ENCODE data around the gene ASPM.
"Not testable (repeated sequence)": the region's sequence is repeated elsewhere in the genome, so short reads cannot be mapped to it uniquely, and the experiment has no call there.

Gene ASPM

DNA sequence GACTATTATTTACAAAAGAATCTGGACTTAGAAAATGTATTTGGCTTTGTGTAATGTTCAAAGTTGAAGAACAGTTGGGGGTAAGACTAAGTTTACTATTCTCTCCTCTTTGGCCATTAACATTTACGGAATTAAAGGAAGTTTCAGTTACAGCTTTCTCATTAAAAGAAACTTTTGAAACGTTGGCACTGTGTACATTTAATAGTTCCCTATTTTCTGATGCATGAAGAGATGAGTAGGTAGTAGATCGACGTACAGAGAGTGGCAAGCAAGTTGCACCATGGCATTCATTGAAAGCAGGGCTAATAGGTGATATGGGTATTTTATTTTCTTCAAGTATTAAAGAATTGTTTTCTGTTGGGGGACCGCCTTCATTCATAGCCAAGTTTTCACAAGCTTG is 3.2 kb downstream of the ASPM start:
- no peak for DNase-seq (ENCODE audit: low read depth)

DNA sequence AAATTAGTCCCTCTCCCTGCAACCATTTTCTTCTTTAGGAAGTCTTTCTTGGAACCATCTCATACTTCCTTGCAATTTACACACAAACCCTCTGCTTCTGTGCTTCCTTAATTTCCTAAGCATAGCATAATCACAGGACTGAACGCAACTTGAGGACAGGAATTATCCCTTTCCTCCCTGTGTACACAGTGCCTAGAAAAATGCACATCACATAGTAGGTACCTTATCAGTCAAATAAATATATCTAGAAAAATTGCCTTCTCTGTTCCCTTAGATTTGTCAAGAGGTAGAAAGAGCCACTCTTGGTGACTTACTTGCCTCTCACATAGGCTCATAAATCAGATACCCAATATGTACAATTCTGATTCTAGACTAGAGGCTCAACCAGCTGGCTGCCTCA is 4.9 kb downstream of the ASPM start:
- no peak for DNase-seq (ENCODE audit: low read depth)

DNA sequence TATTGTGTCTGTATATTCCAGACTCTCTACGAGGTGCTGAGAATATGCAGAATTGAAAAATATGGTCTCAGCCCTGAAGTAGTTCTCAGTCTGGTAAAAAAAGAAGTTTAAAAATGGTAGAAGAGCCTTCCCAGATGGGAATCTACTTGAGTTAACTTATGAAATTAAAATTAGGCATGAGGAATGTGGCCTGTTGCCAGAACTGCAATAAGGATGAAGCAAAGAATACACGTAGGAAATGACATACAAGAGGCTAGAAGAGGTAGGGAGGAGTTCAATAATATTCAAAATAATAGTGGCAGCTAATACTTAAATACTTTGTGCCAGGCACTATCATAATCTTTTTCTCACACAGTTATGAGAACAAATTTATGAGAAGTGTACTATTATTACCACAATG is 6.3 kb downstream of the ASPM start:
- no peak for DNase-seq (ENCODE audit: low read depth)

DNA sequence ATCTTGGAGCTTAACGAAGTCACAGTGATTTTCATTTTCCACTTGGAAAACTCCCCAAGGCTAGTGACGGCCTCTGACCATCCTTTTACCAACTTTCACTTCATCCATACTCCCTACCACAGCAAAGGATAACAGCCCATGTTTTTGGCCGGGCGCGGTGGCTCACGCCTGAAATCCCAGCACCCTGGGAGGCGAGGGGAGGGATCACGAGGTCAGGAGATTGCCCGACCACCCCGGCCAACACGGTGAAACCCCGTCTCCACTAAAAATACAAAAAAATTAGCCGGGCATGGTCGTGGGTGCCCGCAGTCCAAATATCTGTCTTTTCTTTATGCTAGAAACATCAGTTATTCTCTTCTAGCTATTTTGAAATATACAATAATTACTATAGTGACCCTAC is 7.3 kb downstream of the ASPM start:
- DNase-seq (ENCODE audit: low read depth): no peak

- no peak for DNase-seq (ENCODE audit: low read depth)
Observed at GRCh38 chr1:197137322-197137721, 9.1 kb downstream of the ASPM start.

DNA sequence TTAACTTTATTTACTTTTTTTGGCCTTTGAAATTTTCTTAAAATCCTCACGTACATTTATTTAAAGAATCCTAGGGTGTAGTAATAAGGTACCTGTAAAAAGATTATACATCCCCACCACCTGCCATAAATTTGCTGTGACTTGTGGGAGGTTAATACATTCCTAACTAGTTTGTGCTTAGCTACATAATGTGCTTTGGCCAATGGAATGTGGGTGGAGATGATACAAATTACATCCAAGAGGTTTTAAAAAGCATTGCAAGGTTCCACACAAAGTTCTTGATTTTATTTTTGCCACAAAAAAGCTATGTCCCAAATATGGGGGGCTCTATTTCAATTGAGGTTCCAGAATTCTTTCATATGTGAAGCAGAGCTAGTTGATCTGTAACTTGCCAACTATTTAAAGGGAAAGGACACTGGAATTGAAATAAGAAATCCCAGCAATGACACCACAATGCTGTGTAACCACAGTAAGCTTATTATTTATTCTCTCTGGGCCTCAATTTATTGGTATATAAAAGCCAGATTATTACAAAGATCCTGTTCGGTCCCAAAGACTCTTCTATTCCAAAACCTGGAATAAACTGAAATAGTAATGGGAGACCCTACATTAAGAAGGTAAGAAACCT is 15.7 kb downstream of the ASPM start:
- DNase-seq (ENCODE audit: low read depth): no peak

DNA sequence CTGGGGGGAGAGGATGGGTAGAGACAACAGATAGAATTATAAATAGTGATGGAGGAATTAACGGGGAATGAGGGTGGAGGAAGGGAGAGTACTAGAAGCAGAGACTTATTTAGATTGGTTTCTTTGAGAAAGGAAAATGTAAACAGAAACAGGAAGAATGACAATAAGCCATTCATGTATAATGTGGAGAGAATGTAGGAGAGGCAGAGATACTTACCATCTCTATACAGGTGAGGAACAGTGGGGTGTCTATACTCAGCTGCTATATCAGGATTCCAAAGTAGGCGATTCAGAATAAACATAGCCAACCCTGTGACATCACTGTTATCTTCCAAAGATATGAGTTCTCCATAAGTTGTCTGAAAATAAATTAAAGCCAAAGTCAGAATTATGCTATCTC is 16.8 kb downstream of the ASPM start:
- DNase-seq (ENCODE audit: low read depth): no peak

DNA sequence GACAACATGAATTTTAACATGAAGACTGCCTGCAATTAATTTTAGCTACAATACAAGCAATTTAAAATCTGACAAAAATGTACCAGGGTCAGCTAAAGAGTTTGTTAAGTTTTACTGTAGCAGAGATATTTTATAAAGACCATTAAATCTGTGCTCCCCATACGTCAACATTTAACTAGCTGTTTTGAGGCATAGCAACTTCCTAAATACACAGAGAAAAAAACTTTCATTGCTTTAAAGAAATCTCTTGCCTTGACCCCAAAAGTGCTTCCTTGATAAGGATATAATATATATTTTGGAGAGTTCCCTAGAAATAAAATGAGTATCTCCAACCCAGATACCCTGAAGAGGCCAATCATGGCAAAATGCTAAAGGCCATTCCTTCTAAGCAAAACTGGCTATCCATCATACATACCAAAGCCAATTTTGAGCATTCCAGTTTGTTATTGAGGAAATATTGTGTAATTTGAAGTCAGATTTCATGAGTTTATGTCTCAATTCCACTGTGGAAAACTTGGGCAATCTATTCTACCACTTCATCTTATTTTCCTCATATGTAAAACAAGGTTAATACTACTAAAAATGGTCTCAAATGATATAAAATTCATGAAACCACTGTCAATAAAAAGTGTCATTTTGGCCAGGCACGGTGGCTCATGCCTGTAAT is 19.1 kb downstream of the ASPM start:
- DNase-seq (ENCODE audit: low read depth): no peak

- no peak for DNase-seq (ENCODE audit: low read depth)
Observed at GRCh38 chr1:197126691-197127090, 19.8 kb downstream of the ASPM start.

DNA sequence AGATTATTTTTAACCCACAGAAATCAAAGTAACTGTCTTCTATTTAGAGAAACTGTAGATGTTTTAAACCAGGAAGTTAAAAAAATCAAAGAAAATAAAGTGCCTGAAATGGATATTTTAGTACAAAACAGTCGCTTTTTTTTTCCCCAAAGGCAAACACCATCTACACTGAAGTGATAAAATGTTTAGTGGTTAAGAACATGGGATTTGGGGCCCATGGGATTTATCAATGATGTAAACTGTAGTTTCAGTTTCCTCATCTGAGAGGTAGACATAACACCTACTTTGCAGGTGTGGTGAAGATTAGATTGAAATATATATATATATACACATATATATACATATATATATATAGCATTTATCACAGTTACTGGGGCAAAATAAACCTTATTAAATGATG is 22.1 kb downstream of the ASPM start:
- no peak for DNase-seq (ENCODE audit: low read depth)

DNA sequence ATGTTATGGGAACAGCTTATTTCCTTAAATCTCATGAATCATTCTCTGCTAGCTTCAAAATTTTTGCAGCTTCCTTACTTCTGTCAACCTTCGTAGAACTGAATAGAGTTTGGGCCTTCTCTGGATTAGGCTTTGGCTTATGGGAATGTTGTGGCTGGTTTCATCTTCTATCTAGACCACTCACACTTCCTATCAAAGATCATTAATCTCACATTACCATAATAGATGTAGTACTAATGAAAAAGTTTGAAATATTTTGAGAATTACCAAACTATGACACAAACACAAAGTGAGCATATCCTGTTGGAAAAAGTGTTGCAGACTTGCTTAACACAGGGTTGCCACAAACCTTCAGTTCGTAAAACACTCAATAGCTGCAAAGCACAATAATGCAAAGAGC is 30.3 kb downstream of the ASPM start:
- no peak for DNase-seq (ENCODE audit: low read depth)

- DNase-seq (ENCODE audit: low read depth): no peak
Observed at GRCh38 chr1:197106869-197107268, 39.6 kb downstream of the ASPM start.

GRCh38 chr1:197103300-197103699 is 43.2 kb downstream of the ASPM start:
- DNase-seq (ENCODE audit: low read depth): no peak

GRCh38 chr1:197101978-197102377 is 44.5 kb downstream of the ASPM start:
- no peak for DNase-seq (ENCODE audit: low read depth)

DNA sequence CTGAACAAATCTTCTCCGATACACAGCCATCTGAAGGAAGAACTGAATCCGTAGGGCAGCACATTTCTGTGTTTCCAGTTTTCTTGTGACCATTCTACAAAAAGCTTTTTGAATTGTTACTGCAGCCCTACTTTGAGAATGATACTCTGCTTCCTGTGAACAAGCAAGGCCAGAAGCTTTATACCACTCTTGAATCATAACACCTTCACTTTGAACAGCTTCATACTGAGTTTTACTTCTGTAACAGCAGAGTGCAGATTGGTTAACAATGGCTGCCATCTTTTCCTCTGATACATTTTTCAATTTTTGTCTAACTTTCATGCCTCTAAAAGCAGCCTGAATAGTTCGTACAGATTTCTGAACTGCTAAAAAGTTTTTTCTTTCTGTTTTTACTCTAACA is 45.8 kb downstream of the ASPM start:
- DNase-seq (ENCODE audit: low read depth): no peak

DNA sequence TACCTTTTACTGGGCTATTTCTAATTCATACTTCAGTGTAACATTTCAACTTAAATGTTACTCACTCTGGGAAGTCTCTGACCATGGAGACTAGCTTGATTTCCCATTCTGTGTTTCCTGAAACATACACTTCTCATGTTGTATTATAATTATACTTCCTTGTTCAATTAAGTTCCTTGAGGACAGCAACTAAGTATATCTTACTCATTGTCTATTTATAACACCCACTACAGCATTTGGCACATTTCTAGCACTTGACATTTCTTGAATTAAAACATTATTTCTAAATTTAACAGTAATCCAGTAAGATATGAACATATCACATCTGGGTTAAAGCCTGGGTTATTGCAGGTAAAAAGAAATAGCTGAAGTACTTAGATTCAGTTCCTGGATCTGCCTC is 47.0 kb downstream of the ASPM start:
- no peak for DNase-seq (ENCODE audit: low read depth)

DNA sequence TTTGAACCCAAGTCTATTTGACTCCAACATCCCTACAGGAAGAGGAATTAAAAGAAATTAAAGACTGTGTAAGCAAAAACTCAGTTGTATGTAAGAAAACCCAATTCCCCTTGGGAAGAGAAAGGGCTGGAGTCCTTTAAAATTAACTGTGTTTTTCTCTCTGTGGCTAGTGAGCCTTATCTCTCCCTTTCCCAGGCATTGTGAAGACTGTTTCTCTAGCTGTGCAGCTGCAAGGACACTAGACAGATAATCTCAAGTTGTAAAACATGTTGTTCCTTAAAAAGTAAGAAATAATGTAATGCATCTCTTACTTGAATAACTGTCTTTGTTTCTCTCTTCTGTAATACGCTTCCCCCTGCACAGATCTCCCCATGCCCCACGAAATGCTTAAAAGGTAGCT is 49.5 kb downstream of the ASPM start:
- not testable (repeated sequence) for DNase-seq (ENCODE audit: low read depth)

DNA sequence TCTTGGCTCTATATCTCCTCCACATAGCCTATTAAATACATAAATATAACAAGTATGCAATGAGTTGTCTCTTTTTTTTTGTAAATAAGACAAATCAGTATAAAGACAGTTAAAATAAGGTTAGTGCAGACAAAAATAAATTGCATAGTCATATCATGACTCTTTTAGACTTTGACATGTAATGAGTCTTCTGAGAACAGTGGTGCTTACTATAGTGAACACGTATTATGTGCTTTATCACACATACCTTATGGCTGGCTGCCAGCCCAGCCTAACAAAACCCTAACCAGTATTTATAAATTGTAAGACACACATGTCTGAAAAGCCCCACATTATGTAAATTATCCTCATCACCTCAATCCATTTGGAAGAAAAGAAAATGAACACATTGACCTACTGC is 50.3 kb downstream of the ASPM start:
- no peak for DNase-seq (ENCODE audit: low read depth)

- no peak for DNase-seq (ENCODE audit: low read depth)
Observed at GRCh38 chr1:197093226-197093885, 53.1 kb downstream of the ASPM start.

GRCh38 chr1:197092491-197093023 is 53.9 kb downstream of the ASPM start:
- DNase-seq (ENCODE audit: low read depth): no peak

DNA sequence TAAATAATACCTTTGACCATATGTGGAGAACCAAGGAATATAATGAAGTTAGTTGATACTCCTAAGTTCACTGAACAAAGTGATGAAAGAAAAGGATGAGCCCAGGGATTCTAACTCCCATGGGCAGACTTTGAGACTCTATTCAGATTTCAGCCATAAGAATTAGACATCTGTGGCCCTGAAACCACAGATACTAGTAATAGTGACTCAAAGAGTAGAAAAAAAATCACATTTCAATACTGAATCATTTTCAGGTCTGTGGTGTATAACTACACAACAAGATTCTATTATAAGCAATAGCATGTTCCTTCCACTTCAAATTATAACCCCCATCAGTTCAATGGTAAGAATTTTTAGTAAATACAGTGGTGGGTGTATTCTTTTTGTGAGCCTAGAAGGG is 63.0 kb downstream of the ASPM start:
- no peak for DNase-seq (ENCODE audit: low read depth)

DNA sequence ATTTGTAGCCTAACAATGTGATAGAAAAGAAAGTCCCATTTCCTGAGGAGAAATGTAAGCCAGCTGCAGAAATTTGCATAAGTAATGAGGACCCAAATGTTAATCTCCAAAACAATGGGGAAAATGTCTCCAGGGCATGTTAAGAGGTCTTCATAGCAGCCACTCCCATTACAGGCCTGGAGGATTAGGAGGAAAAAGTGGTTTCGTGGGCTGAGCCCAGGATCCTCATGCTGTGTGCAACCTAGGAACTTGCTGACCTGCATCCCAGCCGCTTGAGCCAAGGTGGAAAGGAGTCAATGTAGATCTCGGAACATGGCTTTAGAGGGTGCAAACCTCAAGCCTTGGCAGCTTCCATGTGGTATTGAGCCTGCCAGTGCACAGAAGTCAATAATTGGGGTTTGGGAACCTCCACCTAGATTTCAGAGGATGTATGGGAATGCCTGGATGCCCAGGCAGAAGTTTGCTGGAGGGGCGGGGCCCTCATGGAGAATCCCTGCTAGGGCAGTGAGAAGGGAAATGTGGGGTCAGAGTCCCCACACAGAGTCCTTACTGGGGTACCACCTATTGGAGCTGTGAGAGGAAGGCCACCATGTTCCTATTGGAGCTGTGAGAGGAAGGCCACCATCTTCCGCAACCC is 65.2 kb downstream of the ASPM start:
- DNase-seq (ENCODE audit: low read depth): no peak

- no peak for DNase-seq (ENCODE audit: low read depth)
Observed at GRCh38 chr1:197080323-197080722, 66.1 kb downstream of the ASPM start.

All from GM04503 (cell line).